HG03045 (cell line): Measurements from ENCODE around the gene NHS.

Source experiments
- ATAC-seq: cut with Tn5 transposase; IDR thresholded peaks from one replicate; pipeline ENCODE4 v1.9.1; 2021; ENCODE audit warnings: mild to moderate bottlenecking, moderate library complexity; ENCODE audit not compliant: unreplicated experiment

The NHS gene

DNA sequence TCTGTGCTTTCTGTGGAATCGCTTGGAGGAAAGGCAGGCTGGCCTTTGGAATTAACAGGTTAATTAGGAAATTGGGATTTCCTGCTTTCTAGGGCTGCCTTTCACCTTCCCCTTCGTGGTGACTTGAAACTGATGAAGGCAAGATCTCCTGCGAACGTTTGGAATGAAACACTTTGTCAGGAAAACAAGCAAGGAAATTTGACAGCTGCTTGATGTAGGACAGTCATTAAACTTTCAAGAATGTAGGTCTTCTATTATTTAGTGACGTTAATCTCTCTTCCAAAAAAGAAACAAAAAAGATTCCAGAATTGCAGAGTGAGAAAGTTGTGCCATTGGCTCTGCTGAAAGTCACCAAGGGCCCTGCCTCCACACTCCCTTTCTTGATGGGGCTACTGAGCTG, 206.6 kb downstream of the NHS start:
- no peak for ATAC-seq

DNA sequence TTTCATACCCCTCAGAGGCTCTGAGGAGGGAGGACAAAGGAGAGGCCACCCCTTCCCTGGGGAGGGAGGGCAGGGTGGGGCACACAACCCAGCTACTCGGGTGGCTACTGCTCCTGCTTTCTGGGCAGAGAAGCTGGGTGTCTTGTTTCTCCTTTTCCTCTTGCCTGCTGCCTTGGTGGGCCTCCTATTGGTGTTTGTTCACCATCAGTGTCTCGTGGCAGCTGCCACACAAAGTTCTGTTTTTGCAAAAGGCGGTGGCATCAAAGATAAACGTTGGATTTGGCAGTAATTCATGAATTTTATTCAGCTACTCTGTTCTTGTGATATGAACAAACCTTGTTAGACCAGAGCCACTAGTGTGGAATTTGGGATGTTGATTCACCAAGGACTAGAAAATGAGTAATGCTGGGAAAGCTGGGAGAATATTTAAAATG, 209.3 kb downstream of the NHS start:
- ATAC-seq, result no peak

DNA sequence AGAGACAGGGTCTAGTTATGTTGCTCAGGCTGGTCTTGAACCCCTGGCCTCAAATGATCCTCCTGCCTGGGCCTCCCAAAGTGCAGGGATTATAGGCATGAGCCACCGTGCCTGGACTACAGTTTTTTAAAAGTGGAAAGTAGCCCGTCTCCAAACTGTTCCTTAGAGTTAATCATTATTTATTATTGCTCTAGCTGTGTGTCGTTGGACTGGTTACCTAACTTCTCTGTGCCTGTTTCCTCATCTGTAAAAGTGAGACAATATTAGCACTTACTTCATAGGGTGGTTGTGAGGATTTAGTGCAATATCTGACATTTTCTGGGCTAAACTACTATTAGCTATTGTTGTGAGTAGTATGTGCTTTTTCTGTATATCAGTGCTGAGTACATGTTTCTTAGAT, 210.0 kb downstream of the NHS start:
- no peak for ATAC-seq

DNA sequence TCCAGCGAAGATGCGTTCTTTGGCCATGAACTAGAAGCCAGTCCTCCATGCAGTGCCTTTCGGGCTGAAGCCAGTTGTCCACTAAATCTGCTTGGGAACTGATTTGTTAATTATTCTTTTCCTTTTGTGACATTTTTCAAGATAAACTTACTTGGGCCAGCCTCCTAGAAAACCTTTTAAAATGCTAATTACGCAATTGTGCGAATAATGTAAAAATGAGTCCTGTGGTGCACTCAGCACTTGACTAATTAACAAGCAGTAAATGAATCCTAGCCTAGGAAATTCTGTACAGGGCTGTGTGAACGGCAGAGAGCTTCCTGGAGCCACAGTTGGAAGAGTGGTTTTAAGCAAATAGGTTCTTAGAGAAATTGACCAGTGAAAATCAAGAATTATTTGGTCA, 212.4 kb downstream of the NHS start:
- ATAC-seq, result no peak

DNA sequence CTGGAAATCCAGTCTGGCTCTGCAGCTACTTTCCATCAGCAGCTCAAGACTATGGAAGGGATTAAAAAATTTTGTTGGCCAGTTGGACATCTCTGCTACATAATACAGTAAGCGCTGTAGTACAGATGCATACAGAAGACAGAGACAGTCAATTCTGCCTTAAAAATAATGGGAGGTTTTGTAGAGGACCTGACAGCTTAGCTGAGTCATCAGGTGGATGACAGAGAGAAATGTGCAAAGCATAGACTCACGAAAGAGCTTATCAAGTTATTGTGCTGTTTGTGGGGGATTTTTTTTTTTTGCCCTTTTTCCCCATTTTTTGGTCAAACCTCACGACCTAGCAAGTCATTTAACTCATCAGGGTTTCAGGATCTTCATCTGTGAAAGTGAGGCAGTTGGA, 213.3 kb downstream of the NHS start:
- no peak for ATAC-seq

DNA sequence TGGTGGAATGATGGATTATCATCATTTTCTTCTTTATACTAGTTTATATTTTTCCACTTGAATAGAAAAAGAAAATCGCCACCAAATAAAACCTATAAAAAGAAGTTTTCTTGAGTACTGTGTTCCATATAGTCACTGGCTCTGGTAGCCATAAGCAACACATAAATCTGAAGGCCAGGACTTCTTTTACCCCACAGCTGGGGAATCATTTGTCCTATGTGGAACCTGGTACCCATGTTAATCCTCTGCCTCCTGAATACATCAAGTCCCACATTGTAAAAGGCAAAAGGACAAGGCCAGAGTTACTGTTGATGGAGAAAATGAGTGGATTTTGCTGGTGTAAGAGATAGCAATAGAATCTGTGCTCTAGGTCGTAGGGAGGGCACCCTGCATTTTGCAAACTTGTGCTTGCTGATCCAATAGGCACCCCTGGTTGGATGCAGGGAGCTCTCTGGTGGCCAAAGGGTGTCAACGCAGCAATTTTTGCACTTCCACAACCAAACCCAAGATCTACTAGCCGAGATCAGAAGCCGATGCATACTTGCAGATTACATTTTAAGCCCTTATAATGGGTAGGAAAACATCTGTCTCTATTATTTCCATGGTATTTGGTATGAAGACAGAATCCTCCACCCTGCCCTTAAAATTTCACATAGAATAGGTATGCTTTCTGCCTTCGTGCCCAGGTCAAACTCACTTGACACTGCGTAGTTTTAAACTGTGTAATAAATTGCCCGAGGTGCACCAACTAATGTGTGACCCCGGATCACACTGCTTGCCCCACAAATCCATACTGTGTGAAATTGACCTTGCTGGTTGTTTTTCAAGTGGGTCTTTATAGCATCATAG, 216.1 kb downstream of the NHS start:
- peak; percentile 60 for ATAC-seq

DNA sequence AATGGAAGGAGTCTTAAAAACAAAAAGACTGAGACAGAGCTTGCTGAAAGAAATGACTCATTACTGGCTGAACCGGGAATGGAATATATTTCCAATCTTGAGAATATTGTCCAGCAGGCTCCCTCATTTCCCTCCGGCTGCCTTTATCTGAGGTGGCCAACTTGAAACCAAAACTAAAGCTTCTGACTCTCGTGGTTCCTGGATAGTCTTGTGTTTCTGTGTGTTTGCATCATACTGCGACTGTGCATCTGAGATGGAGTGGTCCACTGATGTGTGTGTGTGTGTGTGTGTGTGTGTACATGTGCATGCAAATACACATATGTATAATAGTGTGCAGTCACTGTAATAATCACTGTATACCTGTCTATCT, 216.7 kb downstream of the NHS start:
- ATAC-seq, result no peak

GRCh38 chrX:17592117-17592516, 217.1 kb downstream of the NHS start:
- no peak for ATAC-seq

GRCh38 chrX:17594693-17595092, 219.7 kb downstream of the NHS start:
- no peak for ATAC-seq

- ATAC-seq, result no peak
Observed at GRCh38 chrX:17595456-17596035, 220.5 kb downstream of the NHS start.

GRCh38 chrX:17596061-17596460, 221.1 kb downstream of the NHS start:
- no peak for ATAC-seq

DNA sequence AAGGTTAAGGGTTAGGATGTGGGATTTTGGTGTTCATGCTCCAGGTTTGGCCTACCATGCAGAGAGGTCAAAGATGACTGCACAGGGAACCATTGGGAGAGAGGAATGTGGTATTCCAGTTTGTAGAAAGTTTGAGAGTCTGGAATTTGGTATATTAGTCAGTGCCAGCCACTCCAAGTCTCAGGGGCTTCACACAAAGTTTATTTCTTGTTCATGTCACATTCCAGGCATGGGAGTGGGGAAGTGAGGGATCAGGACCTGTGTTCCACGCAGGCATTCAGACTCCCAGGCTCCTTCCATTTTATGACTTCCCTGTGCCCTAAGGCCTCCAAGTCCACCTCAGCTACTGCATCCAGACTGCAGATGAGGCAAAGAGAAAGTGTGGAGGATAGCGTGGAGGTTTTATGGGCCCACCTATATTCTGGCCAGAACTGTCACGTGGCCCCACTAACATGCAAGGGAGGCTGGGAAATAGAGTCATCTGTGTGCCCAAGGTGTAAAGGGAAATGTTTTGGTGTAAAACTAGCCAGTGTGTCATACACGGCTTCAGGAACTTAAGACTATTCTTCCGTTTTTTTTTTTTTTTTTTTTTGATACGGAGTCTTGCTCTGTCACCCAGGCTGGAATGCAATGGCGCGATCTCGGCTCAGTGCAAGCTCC, 221.7 kb downstream of the NHS start:
- no peak for ATAC-seq

- no peak for ATAC-seq
Observed at GRCh38 chrX:17597327-17597726, 222.3 kb downstream of the NHS start.

DNA sequence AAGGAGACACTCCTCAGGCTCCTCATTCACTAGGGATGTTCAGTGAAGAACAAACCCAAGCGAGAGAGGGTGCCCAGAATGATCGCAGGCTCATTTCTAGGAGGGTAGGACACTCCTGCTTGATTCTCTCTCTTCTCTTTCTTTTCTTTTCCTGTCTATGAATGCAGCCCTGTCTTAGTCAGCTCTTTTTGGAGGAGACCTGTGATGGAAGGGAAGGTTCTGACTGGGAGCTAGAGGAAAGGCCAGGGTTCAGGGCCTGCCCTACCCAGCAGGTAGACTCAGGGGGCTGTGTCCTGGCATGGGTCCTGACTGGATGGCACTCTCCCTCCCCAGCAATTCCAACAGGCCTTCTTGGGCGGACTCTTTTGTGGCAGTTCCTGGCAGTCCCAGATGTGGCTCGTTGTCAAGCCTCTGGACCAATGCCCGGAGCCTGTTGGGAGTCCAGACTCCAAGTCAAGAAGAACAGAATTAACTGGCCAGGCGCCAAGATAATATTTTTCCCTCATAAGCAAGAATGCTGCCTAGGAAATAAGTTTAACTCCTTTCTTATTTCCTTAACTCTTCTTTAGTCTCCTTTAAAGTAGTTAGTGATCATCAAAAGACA, 222.9 kb downstream of the NHS start:
- ATAC-seq, result no peak

DNA sequence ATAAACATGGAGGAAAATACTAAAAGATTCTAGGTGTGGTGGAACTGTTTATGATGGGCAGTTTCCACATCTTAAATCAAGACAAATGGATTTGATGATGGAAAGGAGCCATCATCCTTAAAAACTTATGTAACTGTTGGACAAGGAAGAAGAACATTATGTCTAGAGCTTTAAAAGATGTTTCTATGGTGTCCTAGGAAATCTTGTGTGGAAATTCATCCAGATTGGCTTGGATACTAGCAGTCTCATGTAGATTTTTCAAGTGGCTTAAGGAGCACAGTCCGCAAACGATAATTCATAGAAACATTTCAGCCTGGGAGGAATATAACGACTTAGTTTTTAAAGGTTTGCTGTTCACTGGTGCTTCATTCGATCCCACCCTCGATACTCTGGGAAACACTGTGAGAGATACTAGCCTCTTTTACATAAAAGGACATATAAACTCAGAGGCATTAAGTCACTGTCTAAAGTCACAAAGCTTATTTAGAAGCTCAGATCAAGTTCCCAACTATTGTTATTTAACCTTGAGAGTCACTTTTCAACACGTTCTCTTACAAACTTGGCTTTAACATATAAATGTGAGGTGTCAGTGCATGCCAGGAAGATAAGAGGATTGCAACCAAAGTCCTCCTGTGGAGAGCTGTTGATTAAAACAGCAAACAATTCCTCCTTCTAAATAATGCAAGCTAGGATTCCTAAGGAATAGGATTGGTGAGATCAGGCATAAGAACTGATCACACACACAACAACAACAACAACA, 226.6 kb downstream of the NHS start:
- no peak for ATAC-seq

GRCh38 chrX:17602245-17602644, 227.2 kb downstream of the NHS start:
- no peak for ATAC-seq

DNA sequence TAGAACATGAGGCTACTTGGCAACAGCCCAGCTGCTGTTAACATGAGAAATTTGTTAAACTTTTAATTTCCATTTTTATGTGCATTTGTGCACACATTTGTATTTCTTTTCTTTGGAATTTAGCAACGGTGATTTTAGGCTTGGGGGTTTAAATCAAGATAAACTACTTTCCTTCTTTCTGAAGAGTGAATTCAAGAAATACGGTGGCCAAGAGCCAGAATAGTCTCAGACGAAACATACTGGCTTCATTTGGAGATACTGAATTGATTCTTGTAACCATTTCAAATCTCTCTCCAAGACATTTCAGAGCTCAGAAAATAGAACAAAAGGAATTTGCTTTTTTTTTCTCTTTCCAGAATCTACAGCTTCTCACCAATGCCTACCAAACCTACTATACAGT, 228.2 kb downstream of the NHS start:
- no peak for ATAC-seq

- ATAC-seq, result no peak
Observed at GRCh38 chrX:17605676-17606075, 230.7 kb downstream of the NHS start.

DNA sequence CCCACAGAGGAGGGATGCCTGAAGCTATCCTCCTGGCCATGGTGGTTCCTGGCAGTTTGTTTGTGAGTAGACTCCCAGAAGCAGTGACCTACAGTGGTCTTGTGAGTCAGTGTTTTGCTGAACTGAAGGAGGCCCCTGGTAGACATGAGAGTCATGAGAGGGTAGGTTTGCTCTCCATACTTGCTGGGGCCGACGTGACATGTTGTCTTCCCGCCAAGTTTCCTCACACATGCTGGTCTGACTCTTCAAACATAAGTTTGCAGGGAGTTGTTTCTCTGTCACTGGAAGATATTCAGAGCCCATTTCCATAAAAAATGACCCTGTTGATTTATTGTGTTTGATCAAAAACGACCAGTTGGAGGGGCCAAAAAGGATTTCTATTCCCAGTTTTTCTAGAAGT, 231.2 kb downstream of the NHS start:
- no peak for ATAC-seq

GRCh38 chrX:17608888-17609287, 233.9 kb downstream of the NHS start:
- no peak for ATAC-seq

DNA sequence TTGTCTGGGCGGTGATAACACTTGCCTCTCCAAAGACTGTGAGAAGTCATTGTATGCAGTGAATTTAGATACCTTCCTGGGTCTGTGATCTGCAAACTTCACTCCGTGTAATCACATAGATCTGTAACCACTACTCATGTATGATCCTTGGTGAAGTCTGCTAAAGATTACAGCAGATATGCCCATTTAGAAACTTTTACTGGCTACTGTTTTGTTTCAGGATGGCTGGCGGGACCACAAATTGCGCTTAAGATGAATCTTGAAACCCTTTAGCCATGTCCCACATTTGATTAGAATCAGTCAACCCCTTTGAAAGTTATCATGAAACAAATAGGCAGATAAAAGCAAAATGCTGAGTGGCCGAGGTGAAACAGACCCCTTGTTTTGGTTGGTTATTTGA, 235.8 kb downstream of the NHS start:
- no peak for ATAC-seq
